HEK293 (cell line): ENCODE data around the gene ABRACL.
A peak's percentile ranks its signal among the peaks of the same experiment; 100 is the strongest.

Experiments
- CTCF ChIA-PET: fragments of 350-600 bp; formaldehyde crosslinking; extraction: SDS; loops from one replicate; lab custom pipeline; 2021; ENCODE audit warnings: antibody characterized with exemption; lab: Yijun Ruan, JAX
- POLR2A ChIA-PET: fragments of 300-600 bp; formaldehyde crosslinking; extraction: SDS; loops from one replicate; lab custom pipeline; 2020; ENCODE audit warnings: antibody characterized with exemption, inconsistent platforms; lab: Yijun Ruan, JAX
- H3K27ac ChIP-seq: fragments of 200-500 bp; sonication (Bioruptor generic); 2 replicates; pipeline ENCODE4 v1.5.1; 2014; ENCODE audit warnings: low read depth, low read length, control low read depth, inconsistent platforms; ENCODE audit errors: extremely low read depth
- H3K36me3 ChIP-seq, 2 experiments: fragments of 200-500 bp in 1 of 2; sonication (Bioruptor generic) in 1 of 2; 1 replicate in 1 of 2; 2 replicates in 1 of 2; pipeline ENCODE4 v1.5.1; 2014 to 2017; ENCODE audit warnings: inconsistent platforms in 2 of 2, low read length in 2 of 2; ENCODE audit not compliant: control insufficient read depth in 2 of 2, insufficient read depth in 1 of 2
- H3K4me1 ChIP-seq: fragments of 200-500 bp; sonication (Bioruptor generic); 2 replicates; pipeline ENCODE4 v1.5.1; 2014; ENCODE audit warnings: mild to moderate bottlenecking, low read length, inconsistent platforms; ENCODE audit not compliant: control insufficient read depth, insufficient read depth
- H3K4me3 ChIP-seq: 2 replicates; pipeline ENCODE4 v1.5.1; 2011; ENCODE audit warnings: low read depth, mild to moderate bottlenecking, control low read depth, low read length, moderate library complexity
- H3K9me3 ChIP-seq: fragments of 200-500 bp; sonication (Bioruptor generic); 2 replicates; pipeline ENCODE4 v1.5.1; 2014; ENCODE audit warnings: low read depth, low read length, inconsistent platforms; ENCODE audit not compliant: control insufficient read depth, insufficient read depth
- GLIS1 ChIP-seq: fragments of 450-650 bp; formaldehyde crosslinking; IDR thresholded peaks from 2 replicates; pipeline ENCODE4 v1.5.1; 2016; ENCODE audit warnings: missing biosample characterization, missing genetic modification characterization
- GLIS2 ChIP-seq: fragments of 450-650 bp; formaldehyde crosslinking; IDR thresholded peaks from 2 replicates; pipeline ENCODE4 v1.5.1; 2016; ENCODE audit warnings: missing biosample characterization, missing genetic modification characterization
- SALL2 ChIP-seq: fragments of 450-650 bp; formaldehyde crosslinking; IDR thresholded peaks from 2 replicates; pipeline ENCODE4 v1.5.0; 2017; ENCODE audit warnings: missing biosample characterization, mild to moderate bottlenecking, missing genetic modification characterization, borderline replicate concordance
- SCRT1 ChIP-seq: fragments of 450-650 bp; formaldehyde crosslinking; IDR thresholded peaks from 2 replicates; pipeline ENCODE4 v1.5.1; 2016; ENCODE audit warnings: missing biosample characterization, missing genetic modification characterization, borderline replicate concordance
- SCRT2 ChIP-seq: fragments of 450-650 bp; formaldehyde crosslinking; IDR thresholded peaks from 2 replicates; pipeline ENCODE4 v1.5.1; 2016; ENCODE audit warnings: missing biosample characterization, missing genetic modification characterization
- YY1 ChIP-seq: fragments of 450-650 bp; formaldehyde crosslinking; IDR thresholded peaks from 2 replicates; pipeline ENCODE4 v1.5.1; 2018; ENCODE audit warnings: missing biosample characterization, missing genetic modification characterization
- YY2 ChIP-seq: fragments of 450-650 bp; formaldehyde crosslinking; IDR thresholded peaks from 2 replicates; pipeline ENCODE4 v1.5.1; 2016; ENCODE audit warnings: missing biosample characterization, missing genetic modification characterization
- ZBTB48 ChIP-seq: fragments of 450-650 bp; formaldehyde crosslinking; IDR thresholded peaks from 2 replicates; pipeline ENCODE4 v1.5.1; 2016; ENCODE audit warnings: missing biosample characterization, missing genetic modification characterization
- ZIC2 ChIP-seq: fragments of 450-650 bp; formaldehyde crosslinking; IDR thresholded peaks from 2 replicates; pipeline ENCODE4 v1.5.1; 2016; ENCODE audit warnings: missing biosample characterization, missing genetic modification characterization
- ZNF140 ChIP-seq: fragments of 450-650 bp; formaldehyde crosslinking; IDR thresholded peaks from 2 replicates; pipeline ENCODE4 v1.5.1; 2016; ENCODE audit warnings: missing biosample characterization, missing genetic modification characterization
- ZNF19 ChIP-seq: fragments of 450-650 bp; formaldehyde crosslinking; IDR thresholded peaks from 2 replicates; pipeline ENCODE4; 2016; ENCODE audit warnings: missing biosample characterization, missing genetic modification characterization, low read depth
- ZNF211 ChIP-seq: fragments of 450-650 bp; formaldehyde crosslinking; IDR thresholded peaks from 2 replicates; pipeline ENCODE4 v1.5.1; 2016; ENCODE audit warnings: low read depth, missing biosample characterization, missing genetic modification characterization
- ZNF335 ChIP-seq: fragments of 450-650 bp; formaldehyde crosslinking; conservative IDR thresholded peaks from 2 replicates; pipeline ENCODE4 v1.5.1; 2016; ENCODE audit warnings: missing biosample characterization, missing genetic modification characterization
- ZNF341 ChIP-seq: fragments of 450-650 bp; formaldehyde crosslinking; IDR thresholded peaks from 2 replicates; pipeline ENCODE4; 2016; ENCODE audit warnings: low read depth, missing biosample characterization, missing genetic modification characterization
- ZNF37A ChIP-seq: fragments of 450-650 bp; IDR thresholded peaks from 2 replicates; pipeline ENCODE4 v1.5.1; 2018; ENCODE audit warnings: missing biosample characterization, missing genetic modification characterization
- ZNF664 ChIP-seq: fragments of 450-650 bp; formaldehyde crosslinking; IDR thresholded peaks from 2 replicates; pipeline ENCODE4 v1.5.1; 2016; ENCODE audit warnings: missing biosample characterization, missing genetic modification characterization
- ZSCAN16 ChIP-seq: fragments of 450-650 bp; formaldehyde crosslinking; IDR thresholded peaks from 2 replicates; pipeline ENCODE4 v1.5.1; 2016; ENCODE audit warnings: missing biosample characterization, missing genetic modification characterization
- ZXDB ChIP-seq: fragments of 450-650 bp; formaldehyde crosslinking; IDR thresholded peaks from 2 replicates; pipeline ENCODE4 v1.5.1; 2016; ENCODE audit warnings: missing biosample characterization, missing genetic modification characterization
- TF ChIP-seq, protein P1 (sequence below): fragments of 450-650 bp; formaldehyde crosslinking; IDR thresholded peaks from 2 replicates; pipeline ENCODE4 v1.5.1; 2017; ENCODE audit warnings: missing biosample characterization, missing genetic modification characterization
- TF ChIP-seq, protein P2 (sequence below): fragments of 450-650 bp; formaldehyde crosslinking; IDR thresholded peaks from 2 replicates; pipeline ENCODE4 v1.5.1; 2016; ENCODE audit warnings: missing biosample characterization, missing genetic modification characterization, low read depth
- TF ChIP-seq, protein P3 (sequence below): fragments of 450-650 bp; formaldehyde crosslinking; IDR thresholded peaks from 2 replicates; pipeline ENCODE4 v1.5.1; 2016; ENCODE audit warnings: missing biosample characterization, missing genetic modification characterization
- TF ChIP-seq, protein P4 (sequence below): fragments of 450-650 bp; formaldehyde crosslinking; IDR thresholded peaks from 2 replicates; pipeline ENCODE4 v1.5.1; 2016; ENCODE audit warnings: missing biosample characterization, missing genetic modification characterization

The ABRACL gene

DNA sequence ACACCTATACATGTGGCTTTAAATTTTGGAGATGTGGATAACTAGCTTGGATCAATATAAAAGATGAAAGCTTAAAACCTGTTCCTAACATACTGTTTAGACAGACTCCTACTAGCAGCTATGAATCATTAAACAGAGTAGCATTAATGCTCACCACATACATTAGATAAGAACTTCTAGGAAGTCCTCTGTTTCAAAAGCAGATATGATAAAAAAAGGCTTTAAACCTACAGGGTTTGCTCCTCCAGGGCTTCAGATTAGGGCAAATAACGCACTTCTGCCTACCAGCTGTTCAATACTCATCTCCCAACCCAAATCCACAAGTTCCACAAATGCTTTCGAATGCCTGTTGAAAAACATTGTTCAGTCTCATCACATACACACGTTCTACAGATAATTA is 42.0 kb upstream of the ABRACL start:
- TF ChIP-seq SCRT1 (tag by site-specific recombination): peak; percentile 37; the same call in 1 of the 2 replicates
- TF ChIP-seq ZNF664: no peak
- TF ChIP-seq ZBTB48 (tag by site-specific recombination): no peak
- peak; percentile 68 for TF ChIP-seq SCRT2 (tag by site-specific recombination)
- TF ChIP-seq, protein P1, sequence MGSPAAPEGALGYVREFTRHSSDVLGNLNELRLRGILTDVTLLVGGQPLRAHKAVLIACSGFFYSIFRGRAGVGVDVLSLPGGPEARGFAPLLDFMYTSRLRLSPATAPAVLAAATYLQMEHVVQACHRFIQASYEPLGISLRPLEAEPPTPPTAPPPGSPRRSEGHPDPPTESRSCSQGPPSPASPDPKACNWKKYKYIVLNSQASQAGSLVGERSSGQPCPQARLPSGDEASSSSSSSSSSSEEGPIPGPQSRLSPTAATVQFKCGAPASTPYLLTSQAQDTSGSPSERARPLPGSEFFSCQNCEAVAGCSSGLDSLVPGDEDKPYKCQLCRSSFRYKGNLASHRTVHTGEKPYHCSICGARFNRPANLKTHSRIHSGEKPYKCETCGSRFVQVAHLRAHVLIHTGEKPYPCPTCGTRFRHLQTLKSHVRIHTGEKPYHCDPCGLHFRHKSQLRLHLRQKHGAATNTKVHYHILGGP (tag by site-specific recombination): 0 out of 2 replicates have a peak, but pooled peaks have one; percentile 12
- no peak for TF ChIP-seq ZNF335
- TF ChIP-seq YY2 (tag by site-specific recombination): no peak
- TF ChIP-seq ZNF37A: no peak
- TF ChIP-seq ZNF19 (tag by site-specific recombination): no peak
- TF ChIP-seq ZNF211: no peak
- H3K27ac ChIP-seq: no peak overlapping the region
- ChIA-PET POLR2A (interaction anchor here (0.6 to 1.6 kb wide), 5 partner anchors 12 to 388 kb away, joined by 3 to 4 read pairs (median 4); partner anchors contain the start of gene CITED2), CTCF (interaction anchor here (0.5 to 3.6 kb wide), 13 partner anchors 9 to 417 kb away, joined by 3 to 26 read pairs (median 4); no protein-coding TSS in a partner anchor)
- H3K9me3 ChIP-seq: no peaks in the 10 kb centered on the region
- H3K36me3 ChIP-seq: no peaks in the 10 kb centered on the region
- peak overlapping the region; percentile 94 for H3K4me3 ChIP-seq
- H3K4me1 ChIP-seq: peaks cover 34% of the 10 kb centered on the region

DNA sequence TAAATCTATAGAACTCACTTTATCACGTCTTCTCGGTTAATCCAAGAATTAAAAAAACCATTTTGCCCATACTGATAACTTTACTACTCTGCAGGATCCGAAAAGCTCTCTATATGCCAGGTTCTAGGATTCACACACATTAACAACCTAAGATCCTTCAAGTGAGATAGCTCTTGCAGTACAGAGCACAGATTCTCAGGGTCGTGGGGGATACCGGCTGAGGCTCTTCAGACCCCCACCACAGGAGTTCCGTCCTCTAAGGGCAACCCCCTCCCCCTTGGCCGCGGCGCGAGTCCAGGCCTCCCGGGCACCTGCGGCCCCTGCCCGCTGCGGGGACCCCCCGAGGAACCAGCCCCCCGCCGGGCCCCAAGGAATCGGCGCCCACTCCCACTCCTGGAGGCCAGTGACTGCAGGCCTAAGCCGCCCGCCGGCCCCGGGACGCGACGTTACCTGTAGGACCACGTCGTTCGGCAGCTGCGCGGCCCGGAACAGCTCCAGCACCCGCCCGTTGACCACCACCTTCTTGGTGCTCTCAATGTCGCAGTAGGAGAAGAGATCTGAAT is 41.4 kb upstream of the ABRACL start:
- Histone ChIP-seq H3K9me3 (no peaks in the 10 kb centered on the region), H3K4me1 (peaks cover 29% of the 10 kb centered on the region), H3K27ac (peak overlapping the region; percentile 83), H3K4me3 (peak overlapping the region; percentile 94), H3K36me3 (no peaks in the 10 kb centered on the region)
- ChIA-PET POLR2A (interaction anchor here (0.8 to 1.6 kb wide), 5 partner anchors 15 to 387 kb away, joined by 3 to 4 read pairs (median 4); partner anchors contain the start of gene CITED2), CTCF (interaction anchor here (0.5 to 3.6 kb wide), 18 partner anchors 9 to 436 kb away, joined by 3 to 26 read pairs (median 4); no protein-coding TSS in a partner anchor)
- TF ChIP-seq ZSCAN16 (tag by site-specific recombination) (no peak), ZNF335 (peak; percentile 45; the same call in 1 of the 2 replicates), GLIS1 (tag by site-specific recombination) (peak; percentile 56), YY1 (no peak), ZNF341 (tag by site-specific recombination) (peak; percentile 10; the same call in 1 of the 2 replicates), SALL2 (no peak), GLIS2 (peak; percentile 90), ZXDB (peak; percentile 12), ZNF140 (tag by site-specific recombination) (no peak), ZIC2 (tag by site-specific recombination) (peak; percentile 89)
- TF ChIP-seq, protein P2, sequence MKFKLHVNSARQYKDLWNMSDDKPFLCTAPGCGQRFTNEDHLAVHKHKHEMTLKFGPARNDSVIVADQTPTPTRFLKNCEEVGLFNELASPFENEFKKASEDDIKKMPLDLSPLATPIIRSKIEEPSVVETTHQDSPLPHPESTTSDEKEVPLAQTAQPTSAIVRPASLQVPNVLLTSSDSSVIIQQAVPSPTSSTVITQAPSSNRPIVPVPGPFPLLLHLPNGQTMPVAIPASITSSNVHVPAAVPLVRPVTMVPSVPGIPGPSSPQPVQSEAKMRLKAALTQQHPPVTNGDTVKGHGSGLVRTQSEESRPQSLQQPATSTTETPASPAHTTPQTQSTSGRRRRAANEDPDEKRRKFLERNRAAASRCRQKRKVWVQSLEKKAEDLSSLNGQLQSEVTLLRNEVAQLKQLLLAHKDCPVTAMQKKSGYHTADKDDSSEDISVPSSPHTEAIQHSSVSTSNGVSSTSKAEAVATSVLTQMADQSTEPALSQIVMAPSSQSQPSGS: no peak
- TF ChIP-seq, protein P3, sequence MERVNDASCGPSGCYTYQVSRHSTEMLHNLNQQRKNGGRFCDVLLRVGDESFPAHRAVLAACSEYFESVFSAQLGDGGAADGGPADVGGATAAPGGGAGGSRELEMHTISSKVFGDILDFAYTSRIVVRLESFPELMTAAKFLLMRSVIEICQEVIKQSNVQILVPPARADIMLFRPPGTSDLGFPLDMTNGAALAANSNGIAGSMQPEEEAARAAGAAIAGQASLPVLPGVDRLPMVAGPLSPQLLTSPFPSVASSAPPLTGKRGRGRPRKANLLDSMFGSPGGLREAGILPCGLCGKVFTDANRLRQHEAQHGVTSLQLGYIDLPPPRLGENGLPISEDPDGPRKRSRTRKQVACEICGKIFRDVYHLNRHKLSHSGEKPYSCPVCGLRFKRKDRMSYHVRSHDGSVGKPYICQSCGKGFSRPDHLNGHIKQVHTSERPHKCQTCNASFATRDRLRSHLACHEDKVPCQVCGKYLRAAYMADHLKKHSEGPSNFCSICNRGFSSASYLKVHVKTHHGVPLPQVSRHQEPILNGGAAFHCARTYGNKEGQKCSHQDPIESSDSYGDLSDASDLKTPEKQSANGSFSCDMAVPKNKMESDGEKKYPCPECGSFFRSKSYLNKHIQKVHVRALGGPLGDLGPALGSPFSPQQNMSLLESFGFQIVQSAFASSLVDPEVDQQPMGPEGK: 0 out of 2 replicates have a peak, but pooled peaks have one; percentile 14
- TF ChIP-seq, protein P4, sequence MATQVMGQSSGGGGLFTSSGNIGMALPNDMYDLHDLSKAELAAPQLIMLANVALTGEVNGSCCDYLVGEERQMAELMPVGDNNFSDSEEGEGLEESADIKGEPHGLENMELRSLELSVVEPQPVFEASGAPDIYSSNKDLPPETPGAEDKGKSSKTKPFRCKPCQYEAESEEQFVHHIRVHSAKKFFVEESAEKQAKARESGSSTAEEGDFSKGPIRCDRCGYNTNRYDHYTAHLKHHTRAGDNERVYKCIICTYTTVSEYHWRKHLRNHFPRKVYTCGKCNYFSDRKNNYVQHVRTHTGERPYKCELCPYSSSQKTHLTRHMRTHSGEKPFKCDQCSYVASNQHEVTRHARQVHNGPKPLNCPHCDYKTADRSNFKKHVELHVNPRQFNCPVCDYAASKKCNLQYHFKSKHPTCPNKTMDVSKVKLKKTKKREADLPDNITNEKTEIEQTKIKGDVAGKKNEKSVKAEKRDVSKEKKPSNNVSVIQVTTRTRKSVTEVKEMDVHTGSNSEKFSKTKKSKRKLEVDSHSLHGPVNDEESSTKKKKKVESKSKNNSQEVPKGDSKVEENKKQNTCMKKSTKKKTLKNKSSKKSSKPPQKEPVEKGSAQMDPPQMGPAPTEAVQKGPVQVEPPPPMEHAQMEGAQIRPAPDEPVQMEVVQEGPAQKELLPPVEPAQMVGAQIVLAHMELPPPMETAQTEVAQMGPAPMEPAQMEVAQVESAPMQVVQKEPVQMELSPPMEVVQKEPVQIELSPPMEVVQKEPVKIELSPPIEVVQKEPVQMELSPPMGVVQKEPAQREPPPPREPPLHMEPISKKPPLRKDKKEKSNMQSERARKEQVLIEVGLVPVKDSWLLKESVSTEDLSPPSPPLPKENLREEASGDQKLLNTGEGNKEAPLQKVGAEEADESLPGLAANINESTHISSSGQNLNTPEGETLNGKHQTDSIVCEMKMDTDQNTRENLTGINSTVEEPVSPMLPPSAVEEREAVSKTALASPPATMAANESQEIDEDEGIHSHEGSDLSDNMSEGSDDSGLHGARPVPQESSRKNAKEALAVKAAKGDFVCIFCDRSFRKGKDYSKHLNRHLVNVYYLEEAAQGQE (tag by site-specific recombination): 0 out of 2 replicates have a peak, but pooled peaks have one; percentile 23
